Jurkat, Clone E6-1 (cell line): Measurements from ENCODE around the gene RPTOR.

ENCODE experiments used
- DNase-seq: peaks from one replicate; pipeline ENCODE4 v3.0.0-alpha.2; 2011; ENCODE audit warnings: low read depth, low spot score
- H3K4me3 ChIP-seq: 2 replicates; pipeline ENCODE4 v1.5.1; 2011; ENCODE audit warnings: mild to moderate bottlenecking, low read length, control low read depth, moderate library complexity

The RPTOR gene

GRCh38 chr17:80673152-80673920 lies 128.7 kb downstream of the RPTOR start:
- no peak overlapping the region for H3K4me3 ChIP-seq
- no peak for DNase-seq

DNA sequence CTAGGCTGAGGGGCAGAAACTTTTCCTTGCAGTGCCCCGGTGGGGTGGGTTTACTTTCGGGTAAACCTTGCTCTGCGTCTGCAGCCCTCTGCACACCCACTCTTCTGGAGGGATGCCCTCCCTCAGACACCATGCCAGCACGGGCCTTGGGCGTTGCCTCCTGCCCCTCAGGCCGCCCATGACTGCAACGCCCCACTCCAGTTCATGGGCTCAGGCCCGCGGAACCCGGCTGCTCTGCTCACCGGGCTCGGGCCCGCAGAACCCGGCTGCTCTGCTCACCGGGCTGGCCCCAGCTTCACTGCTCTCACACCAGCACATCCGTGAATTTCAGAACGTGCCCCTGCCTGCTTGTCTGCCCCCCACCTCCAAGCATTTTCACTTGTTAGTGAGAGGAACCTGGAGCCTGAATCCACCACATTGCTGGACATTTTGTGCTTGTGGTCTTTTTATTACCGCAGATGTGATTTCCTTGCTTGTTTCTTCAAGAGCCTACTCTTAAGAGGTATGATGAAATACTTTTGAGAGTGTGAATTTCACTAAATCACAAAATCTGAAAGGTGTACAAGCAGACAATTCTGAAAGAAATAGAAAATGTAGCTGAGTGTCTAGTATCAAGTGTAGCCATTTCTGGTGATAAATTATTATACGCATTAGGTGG lies 130.9 kb downstream of the RPTOR start:
- H3K4me3 ChIP-seq, result no peak overlapping the region
- no peak for DNase-seq

GRCh38 chr17:80676096-80676466 lies 131.4 kb downstream of the RPTOR start:
- H3K4me3 ChIP-seq, result no peak overlapping the region
- DNase-seq, result no peak

DNA sequence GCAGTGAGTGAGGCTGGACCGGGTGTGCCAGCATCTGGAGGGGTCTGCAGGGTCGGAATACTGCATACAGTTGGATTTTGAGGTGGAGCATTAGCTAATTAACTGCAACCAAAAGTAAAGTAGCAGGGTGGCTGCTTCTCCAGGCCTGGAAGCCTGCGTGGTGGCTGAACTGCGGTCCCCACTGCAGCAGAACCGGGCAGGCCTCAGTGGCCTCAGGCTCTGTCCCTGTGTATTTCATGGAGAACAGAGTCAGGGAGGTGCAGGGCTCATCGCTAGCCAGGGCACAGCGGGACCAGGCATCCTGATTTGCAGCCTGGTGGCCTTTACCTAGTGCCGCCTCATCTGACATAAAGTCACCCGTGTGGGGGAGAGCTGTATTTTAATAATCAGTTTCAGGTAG lies 131.9 kb downstream of the RPTOR start:
- DNase-seq, result no peak
- no peak overlapping the region for H3K4me3 ChIP-seq

- no peak overlapping the region for H3K4me3 ChIP-seq
- DNase-seq, result no peak
These were observed 132.6 kb downstream of the RPTOR start for GRCh38 chr17:80677214-80677756.

GRCh38 chr17:80679816-80680215 lies 135.2 kb downstream of the RPTOR start:
- no peak for DNase-seq
- H3K4me3 ChIP-seq, result no peak overlapping the region

GRCh38 chr17:80681215-80681614 lies 136.6 kb downstream of the RPTOR start:
- DNase-seq, result no peak
- H3K4me3 ChIP-seq, result no peak overlapping the region

DNA sequence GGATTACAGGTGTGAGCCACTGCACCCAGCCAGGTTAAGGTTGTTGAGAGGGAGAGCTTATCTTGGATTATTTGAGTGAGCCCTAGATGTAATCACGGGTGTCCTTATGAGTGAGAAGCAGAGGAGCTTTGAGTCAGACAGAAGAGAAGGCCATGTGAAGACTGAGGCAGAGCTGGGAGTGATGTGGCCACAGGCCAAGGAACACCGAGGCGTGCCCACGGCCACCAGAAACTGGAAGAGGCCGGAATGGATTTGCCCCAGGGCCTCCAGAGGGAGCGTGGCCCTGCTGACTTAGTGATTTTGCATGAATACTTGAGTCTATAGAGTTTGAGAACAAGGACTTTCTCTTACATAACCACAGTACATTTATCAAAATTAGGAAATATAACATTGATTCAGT lies 137.7 kb downstream of the RPTOR start:
- DNase-seq, result no peak
- H3K4me3 ChIP-seq, result no peak overlapping the region

DNA sequence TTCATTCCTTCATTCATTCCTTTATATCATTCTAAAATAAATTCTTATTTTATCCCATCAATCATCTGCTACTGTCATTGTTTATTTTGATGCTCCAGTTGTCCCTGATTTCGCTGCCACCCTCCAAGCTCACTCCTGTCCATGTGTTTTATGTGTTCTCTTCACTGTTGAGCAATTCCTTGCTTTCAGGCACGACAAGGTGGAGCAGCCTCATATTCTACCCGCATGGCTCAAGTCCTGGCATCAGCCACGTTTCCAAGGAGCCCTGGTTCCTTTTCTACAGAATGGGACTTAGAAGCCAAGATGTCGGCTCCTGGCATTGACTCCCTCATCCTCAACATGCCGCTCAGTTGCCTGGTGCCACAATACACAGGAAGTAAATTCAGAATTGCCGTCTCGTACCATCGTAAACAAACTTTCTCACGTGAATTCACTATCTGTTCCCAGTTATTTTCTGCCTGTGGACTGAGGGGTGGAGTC lies 139.0 kb downstream of the RPTOR start:
- DNase-seq, result no peak
- no peak overlapping the region for H3K4me3 ChIP-seq

GRCh38 chr17:80687839-80688238 lies 143.2 kb downstream of the RPTOR start:
- no peak for DNase-seq
- H3K4me3 ChIP-seq, result no peak overlapping the region

DNA sequence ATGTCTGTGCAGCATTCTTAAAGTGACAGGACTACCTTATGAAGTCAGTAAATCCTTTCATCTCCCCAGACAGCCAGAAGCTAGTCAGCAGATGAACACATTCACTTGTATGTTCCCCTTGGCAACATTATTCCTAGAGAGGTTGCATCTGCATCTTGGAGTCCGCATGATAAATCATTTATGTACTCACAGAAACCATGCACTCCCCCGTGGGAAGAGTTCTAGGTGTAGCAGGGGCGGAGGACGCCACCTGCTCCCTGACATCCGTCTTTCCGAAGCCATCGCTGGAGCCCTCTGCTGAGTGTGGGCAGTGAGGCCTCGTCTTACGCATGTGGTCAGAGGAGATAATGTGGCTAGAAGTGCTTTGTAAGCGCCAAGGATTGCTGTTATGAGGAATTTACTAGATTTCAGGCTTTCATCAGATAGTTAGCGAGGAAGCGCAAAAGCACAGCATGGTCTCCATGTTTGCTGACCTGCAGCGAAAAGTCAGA lies 144.5 kb downstream of the RPTOR start:
- no peak for DNase-seq
- H3K4me3 ChIP-seq, result no peak overlapping the region

- H3K4me3 ChIP-seq, result no peak overlapping the region
- no peak for DNase-seq
These were observed 147.1 kb downstream of the RPTOR start for GRCh38 chr17:80691784-80692183.

DNA sequence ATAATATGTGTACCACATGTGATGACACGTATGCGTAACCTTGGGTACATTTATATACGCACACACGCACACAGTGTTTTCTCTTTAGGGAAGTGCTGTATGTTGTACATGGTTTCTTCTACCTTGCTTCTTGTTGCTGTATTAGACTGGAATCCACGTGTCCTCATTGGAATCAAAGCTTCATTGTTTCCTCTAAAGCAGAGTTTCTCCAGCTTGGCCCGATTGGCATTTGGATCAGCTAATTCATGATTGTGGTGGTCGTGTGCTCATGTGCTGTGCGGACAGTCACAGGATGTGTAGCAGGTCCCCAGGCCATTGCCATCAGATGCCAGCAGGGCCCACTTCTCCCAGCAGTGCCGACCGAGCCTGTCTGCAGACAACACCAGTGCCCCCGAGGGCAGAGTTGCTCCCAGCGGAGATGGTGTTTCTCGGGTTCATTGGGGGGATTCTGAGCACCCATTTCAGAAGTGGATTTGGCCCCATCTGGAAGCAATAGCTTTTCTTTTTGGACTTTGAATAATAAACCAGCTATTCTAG lies 148.4 kb downstream of the RPTOR start:
- no peak overlapping the region for H3K4me3 ChIP-seq
- DNase-seq, result no peak

GRCh38 chr17:80693511-80693910 lies 148.9 kb downstream of the RPTOR start:
- no peak overlapping the region for H3K4me3 ChIP-seq
- no peak for DNase-seq

- DNase-seq, result no peak
- H3K4me3 ChIP-seq, result no peak overlapping the region
These were observed 149.7 kb downstream of the RPTOR start for GRCh38 chr17:80694085-80694991.

- no peak overlapping the region for H3K4me3 ChIP-seq
- DNase-seq, result no peak
These were observed 150.6 kb downstream of the RPTOR start for GRCh38 chr17:80694992-80695912.

- DNase-seq, result no peak
These were observed 151.3 kb downstream of the RPTOR start for GRCh38 chr17:80695979-80696378.

GRCh38 chr17:80696456-80696855 lies 151.8 kb downstream of the RPTOR start:
- no peak for DNase-seq
- no peak overlapping the region for H3K4me3 ChIP-seq

More at GRCh38 chr17:80695979-80696378, 151.3 kb downstream of the RPTOR start:
- no peak overlapping the region for H3K4me3 ChIP-seq
